K562 (cell line): ENCODE measurements around the gene KRR1. TPM values are rescaled to one million over a fixed set of nuclear protein-coding genes. Genes with fewer than 3 reads are reported as not detected.
A peak's percentile ranks its signal among the peaks of the same experiment; 100 is the strongest.

ENCODE experiments used
- ATAC-seq: fragments of 200-7000 bp; cut with Tn5 transposase; 3 replicates; pipeline ENCODE4 v1.9.1; 2020; ENCODE audit warnings: moderate library complexity
- BruUV-seq: library from RNA; stranded (reverse); fragments of 400-500 nt; replicated peaks from 2 replicates; lab custom pipeline; 2021; lab: Mats Ljungman, UMichigan
- CTCF ChIA-PET: fragments of 300-600 bp; formaldehyde crosslinking; extraction: SDS; loops from one replicate; lab custom pipeline; 2021; ENCODE audit warnings: low intra/inter-chr PET ratio; lab: Yijun Ruan, JAX
- POLR2A ChIA-PET: fragments of 300-600, 350-650 bp; sonication (Branson Sonifier 250); formaldehyde crosslinking; extraction: SDS; loops from one replicate; lab custom pipeline; 2021; ENCODE audit warnings: antibody characterized with exemption, inconsistent platforms; lab: Yijun Ruan, JAX
- DNase-seq, 4 experiments: peaks; one replicate each; pipeline versions ENCODE4 v3.0.0 to v3.0.0-alpha.2; 2011 to 2018; ENCODE audit warnings: low spot score in 3 of 4, mixed read lengths in 3 of 4; ENCODE audit errors: extremely low read depth in 1 of 4
- FAIRE-seq: peaks from 2 replicates; lab custom pipeline; 2011; peaks lifted over from hg19 to GRCh38; lab: Jason Lieb, UNC
- H2AFZ ChIP-seq: 2 replicates; pipeline ENCODE4 v1.6.0; 2011; ENCODE audit warnings: low read depth, low read length, control low read depth, inconsistent platforms
- H3K27ac ChIP-seq: fragments of 200-600 bp; 3 replicates; pipeline ENCODE4 v1.8.0; 2011; ENCODE audit warnings: low read depth, mild to moderate bottlenecking, control low read depth, inconsistent platforms, low read length, moderate library complexity, mixed read lengths; ENCODE audit errors: extremely low read depth
- H3K27me3 ChIP-seq, 2 experiments: fragments of 300-600 bp in 1 of 2; 2 replicates in 1 of 2; 3 replicates in 1 of 2; pipeline versions ENCODE4 v1.6.0 to v1.8.0; 2011; ENCODE audit warnings: inconsistent platforms in 2 of 2, low read length in 2 of 2, mild to moderate bottlenecking in 1 of 2, mixed read lengths in 1 of 2, moderate library complexity in 1 of 2; ENCODE audit not compliant: control insufficient read depth in 2 of 2, insufficient read depth in 2 of 2
- H3K36me3 ChIP-seq: fragments of 300-600 bp; 3 replicates; pipeline ENCODE4 v1.8.0; 2011; ENCODE audit warnings: mild to moderate bottlenecking, low read length, inconsistent platforms; ENCODE audit not compliant: control insufficient read depth, insufficient read depth
- H3K4me1 ChIP-seq, 2 experiments: fragments of 200-600 bp in 1 of 2; replicated peaks in 1 of 2; 2 replicates in 1 of 2; 3 replicates in 1 of 2; pipeline versions ENCODE4 v1.5.1 to v1.8.0; 2011; ENCODE audit warnings: inconsistent platforms in 2 of 2, low read length in 2 of 2, mild to moderate bottlenecking in 1 of 2, mixed read lengths in 1 of 2, moderate library complexity in 1 of 2; ENCODE audit not compliant: control insufficient read depth in 2 of 2, insufficient read depth in 2 of 2
- H3K4me2 ChIP-seq: 2 replicates; pipeline ENCODE4 v1.6.1; 2011; ENCODE audit warnings: low read length, control low read depth, inconsistent platforms, mixed read lengths; ENCODE audit not compliant: insufficient read depth
- H3K4me3 ChIP-seq: fragments of 200-600 bp; sonication (generic), shearing (Covaris generic); 2 replicates; pipeline ENCODE4 v1.5.1; 2016; ENCODE audit warnings: control low read depth, inconsistent platforms
- H3K79me2 ChIP-seq: fragments of 200-600 bp; 3 replicates; pipeline ENCODE4 v1.8.0; 2011; ENCODE audit warnings: low read length, inconsistent platforms; ENCODE audit not compliant: control insufficient read depth, insufficient read depth
- H3K9ac ChIP-seq, 2 experiments: 2 replicates each; pipeline versions ENCODE4 v1.6.0 to v1.6.1; 2011; ENCODE audit warnings: low read depth in 2 of 2, low read length in 2 of 2, control low read depth in 1 of 2, inconsistent platforms in 1 of 2, mild to moderate bottlenecking in 1 of 2, mixed read lengths in 1 of 2; ENCODE audit not compliant: insufficient read depth in 1 of 2
- H3K9me1 ChIP-seq: one replicate; pipeline ENCODE4 v1.6.0; 2011; ENCODE audit warnings: inconsistent platforms, mild to moderate bottlenecking, low read length, moderate library complexity; ENCODE audit not compliant: control insufficient read depth, insufficient read depth
- H3K9me3 ChIP-seq: replicated peaks from 2 replicates; pipeline ENCODE4 v1.5.1; 2011; ENCODE audit warnings: low read depth, low read length, inconsistent platforms; ENCODE audit not compliant: control insufficient read depth, insufficient read depth
- H4K20me1 ChIP-seq: replicated peaks from 2 replicates; pipeline ENCODE4 v1.6.1; 2011; ENCODE audit warnings: low read length, inconsistent platforms, mixed read lengths; ENCODE audit not compliant: control insufficient read depth, insufficient read depth
- DEAF1 ChIP-seq: fragments of 450-650 bp; formaldehyde crosslinking; IDR thresholded peaks from 2 replicates; pipeline ENCODE4 v1.4.0; 2020; ENCODE audit warnings: mild to moderate bottlenecking, moderate library complexity
- GABPA ChIP-seq: fragments of 200-800 bp; sonication (Bioruptor generic); conservative IDR thresholded peaks from 2 replicates; pipeline ENCODE4 v1.6.1; 2016; ENCODE audit warnings: low read depth, missing genetic modification characterization, missing compliant biosample characterization
- GMEB1 ChIP-seq: fragments of 250-450 bp; sonication (Bioruptor Pico); IDR thresholded peaks from 2 replicates; pipeline ENCODE4 v1.4.0; 2020; ENCODE audit warnings: mild to moderate bottlenecking
- MYC ChIP-seq, 2 experiments: fragments of 250-450 bp in 1 of 2; sonication (Bioruptor Pico) in 1 of 2; IDR thresholded peaks; 2 replicates each; pipeline versions ENCODE4 v1.5.1 to v1.6.1; 2012 to 2021; ENCODE audit warnings: low read depth in 2 of 2, borderline replicate concordance in 1 of 2, improper control_type of control experiment in 1 of 2, low read length in 1 of 2, mild to moderate bottlenecking in 1 of 2, moderate library complexity in 1 of 2
- PTRF ChIP-seq: fragments of 450-650 bp; IDR thresholded peaks from 2 replicates; pipeline ENCODE4 v1.6.1; 2016; ENCODE audit warnings: mild to moderate bottlenecking, missing genetic modification characterization, missing compliant biosample characterization
- REST ChIP-seq, 2 experiments: fragments of 450-650 bp; formaldehyde crosslinking in 1 of 2; IDR thresholded peaks; 2 replicates each; pipeline versions ENCODE4 v1.4.0 to v1.6.1; 2014 to 2020; ENCODE audit warnings: mild to moderate bottlenecking in 2 of 2, borderline replicate concordance in 1 of 2, low read depth in 1 of 2
- ZFP1 ChIP-seq: fragments of 450-650 bp; formaldehyde crosslinking; IDR thresholded peaks from 2 replicates; pipeline ENCODE4 v1.4.0; 2020; ENCODE audit warnings: mild to moderate bottlenecking, mixed read lengths
- WGBS: fragments of 100-300 bp; shearing (Covaris generic); methylation state at CpG from one replicate; pipeline ENCODE4 v1.1.6; 2016; ENCODE audit warnings: low coverage, mixed read lengths; ENCODE audit not compliant: insufficient coverage; ENCODE audit errors: missing lambda C conversion rate; 5-methylcytosine and 5-hydroxymethylcytosine counted together
- in situ Hi-C: fragments of 300-500 bp; cut with MboI; formaldehyde crosslinking; loops from 4 replicates; pipeline ENCODE4 v1.15.0; 2018; ENCODE audit warnings: inconsistent platforms, mixed read lengths
- intact Hi-C: fragments of 100-400 bp; cut with micrococcal nuclease; formaldehyde crosslinking; loops from 2 replicates; pipeline ENCODE4 v1.14.2; 2022
- polyA plus RNA-seq, 8 experiments: library from polyadenylated mRNA; depleted of rRNA in 4 of 8; stranded (reverse) in 5 of 8; unstranded in 3 of 8; fragments of >200 nt; fragmentation: Nextera tagmentation in 2 of 8; fragmentation: Illumina TruSeq in 1 of 8; extraction: Ambion mirVana in 2 of 8; extraction: Trizol in 1 of 8; gene quantifications; 2 replicates each; pipeline versions ENCODE4 v1.2.1 to v1.2.3, GENCODE V29; 2011 to 2014; ENCODE audit warnings: inconsistent platforms in 1 of 8, missing spikeins in 1 of 8
- total RNA-seq, 7 experiments: library from RNA; depleted of rRNA in 6 of 7; stranded (reverse); fragments of >200 nt in 6 of 7; fragmentation: Illumina TruSeq in 2 of 7; extraction: Trizol in 2 of 7; gene quantifications; 2 replicates each; pipeline versions ENCODE4 v1.2.1 to v1.2.3, GENCODE V29; 2011 to 2021; ENCODE audit warnings: low replicate concordance in 1 of 7

The KRR1 gene
- total and polyA plus RNA-seq, 9 of the 15 experiments (the other 6 are each of a cell fraction or from before 2014, with no cell fraction given) = 42.6 to 102 (median 61.0) TPM

- no peak overlapping the region for H3K9ac ChIP-seq
- DNase-seq (no peak), FAIRE-seq (no peak), ATAC-seq (no peak)
- H2AFZ ChIP-seq = no peak overlapping the region
- peaks cover 0 to 8% of the 10 kb centered on the region in 2 experiments; a peak in 3 of 5 replicates for H3K27me3 ChIP-seq
- ChIA-PET CTCF (no interaction called here), POLR2A (no interaction called here)
- H3K4me2 ChIP-seq = no peak overlapping the region
- H3K27ac ChIP-seq = no peak overlapping the region
- intact Hi-C loops = no loop called here
- in situ Hi-C loops = no loop called here
- H3K36me3 ChIP-seq = no peaks in the 10 kb centered on the region
- no peaks in the 10 kb centered on the region for H4K20me1 ChIP-seq
- WGBS = 3% methylated on average over 2 of the region's 2 CpGs
- H3K9me3 ChIP-seq = no peaks in the 10 kb centered on the region
- no peaks in the 10 kb centered on the region for H3K79me2 ChIP-seq
- no peaks in the 10 kb centered on the region for H3K9me1 ChIP-seq
- no peak overlapping the region for H3K4me3 ChIP-seq
- no peaks in the 10 kb centered on the region for H3K4me1 ChIP-seq
- BruUV-seq = no TSS peak
- TF ChIP-seq GABPA (no peak), DEAF1 (CRISPR knock-in tag) (peak; percentile 33; the same call in 1 of the 2 replicates), REST (IDR thresholded peaks at IDR 0.05; ENCODE audit: borderline replicate concordance) (peak; percentile 41; the same call in 1 of the 2 replicates), REST (CRISPR knock-in tag; IDR thresholded peaks at IDR 0.05; ENCODE audit: low read depth) (no peak), MYC (IDR thresholded peaks at IDR 0.05; ENCODE audit: low read depth, low read length) (no peak), MYC (CRISPR knock-in tag; IDR thresholded peaks at IDR 0.05; ENCODE audit: borderline replicate concordance, low read depth) (no peak), PTRF (no peak), ZFP1 (CRISPR knock-in tag) (no peak), GMEB1 (CRISPR knock-in tag) (no peak)
Measured at GRCh38 chr12:75560167-75560566, 48.8 kb upstream of the KRR1 start.
